PC-9 (cell line): Measurements from ENCODE around the gene LRCH3. TPM values are rescaled to one million over a fixed set of nuclear protein-coding genes. Genes with fewer than 3 reads are reported as not detected.

ENCODE experiments used
- BruUV-seq: library from RNA; stranded (reverse); fragments of 400-500 nt; replicated peaks from 2 replicates; lab custom pipeline; 2021; lab: Mats Ljungman, UMichigan
- CTCF ChIA-PET: fragments of 300-600 bp; sonication (Branson Sonifier 250); formaldehyde crosslinking; loops from one replicate; lab custom pipeline; 2022; ENCODE audit warnings: antibody characterized with exemption; lab: Charles Lee
- POLR2A ChIA-PET: fragments of 300-600 bp; sonication (Branson Sonifier 250); formaldehyde crosslinking; loops from one replicate; lab custom pipeline; 2022; ENCODE audit warnings: antibody characterized with exemption; ENCODE audit not compliant: unreplicated experiment; lab: Charles Lee
- DNase-seq, 2 experiments: peaks; one replicate each; pipeline versions ENCODE4 v3.0.0 to v3.0.0-alpha.2; 2015 to 2022; ENCODE audit warnings: mixed read lengths in 1 of 2
- H2AFZ ChIP-seq: fragments of 200-600 bp; sonication (generic); 2 replicates; pipeline ENCODE4 v1.8.1; 2017; ENCODE audit warnings: antibody characterized with exemption
- H3F3A ChIP-seq: fragments of 200-600 bp; sonication (generic); 2 replicates; pipeline ENCODE4 v1.8.1; 2017; ENCODE audit warnings: antibody characterized with exemption, mild to moderate bottlenecking, low read depth; ENCODE audit not compliant: insufficient read depth
- H3K27ac ChIP-seq: fragments of 200-600 bp; sonication (generic); 2 replicates; pipeline ENCODE4 v1.6.1; 2016; ENCODE audit warnings: mixed run types
- H3K27me3 ChIP-seq: fragments of 200-600 bp; sonication (generic); 2 replicates; pipeline ENCODE4 v1.6.1; 2016; ENCODE audit warnings: low read depth, mixed run types; ENCODE audit not compliant: insufficient read depth
- H3K36me3 ChIP-seq: fragments of 200-600 bp; sonication (generic); 2 replicates; pipeline ENCODE4 v1.6.1; 2016; ENCODE audit warnings: low read depth, mixed run types
- H3K4me1 ChIP-seq: fragments of 200-600 bp; sonication (generic); replicated peaks from 2 replicates; pipeline ENCODE4 v1.6.1; 2016; ENCODE audit warnings: mixed run types; ENCODE audit not compliant: insufficient read depth
- H3K4me2 ChIP-seq: fragments of 200-600 bp; sonication (generic); 2 replicates; pipeline ENCODE4 v1.6.1; 2017; ENCODE audit warnings: mixed run types
- H3K4me3 ChIP-seq: fragments of 200-600 bp; sonication (generic); 2 replicates; pipeline ENCODE4 v1.6.1; 2016; ENCODE audit warnings: mixed run types
- H3K79me2 ChIP-seq: fragments of 200-600 bp; sonication (generic); 2 replicates; pipeline ENCODE4 v1.6.1; 2017; ENCODE audit warnings: low read depth, mixed run types
- H3K9me2 ChIP-seq: fragments of 200-600 bp; sonication (generic); 2 replicates; pipeline ENCODE4 v1.8.1; 2017; ENCODE audit warnings: mild to moderate bottlenecking; ENCODE audit not compliant: insufficient read depth
- H3K9me3 ChIP-seq: fragments of 200-600 bp; sonication (generic); 2 replicates; pipeline ENCODE4 v1.8.1; 2016; ENCODE audit warnings: low read depth; ENCODE audit not compliant: insufficient read depth
- H4K20me1 ChIP-seq: fragments of 200-600 bp; sonication (generic); 2 replicates; pipeline ENCODE4 v1.8.1; 2017; ENCODE audit not compliant: insufficient read depth
- CTCF ChIP-seq: fragments of 200-600 bp; sonication (generic); conservative IDR thresholded peaks from 2 replicates; pipeline ENCODE4 v1.6.1; 2017; ENCODE audit warnings: mixed run types, antibody characterized with exemption, mild to moderate bottlenecking, moderate library complexity
- EZH2 ChIP-seq: fragments of 200-600 bp; sonication (generic); IDR thresholded peaks from 2 replicates; pipeline ENCODE4 v1.8.0; 2017; ENCODE audit warnings: antibody characterized with exemption, low read depth
- intact Hi-C: fragments of 100-400 bp; cut with micrococcal nuclease; formaldehyde crosslinking; loops from one replicate; pipeline ENCODE4 v1.10.0; 2022; ENCODE audit not compliant: unreplicated experiment
- total RNA-seq: library from RNA; stranded (reverse); gene quantifications from 2 replicates; pipeline ENCODE4 v1.2.3, GENCODE V29; 2021

The LRCH3 gene
- total RNA-seq, 1 experiment from 2014 or later: 51.9 TPM

- no peaks in the 10 kb centered on the region for H3K79me2 ChIP-seq
- no peaks in the 10 kb centered on the region for H3K9me2 ChIP-seq
- intact Hi-C loops: no loop called here
- H2AFZ ChIP-seq: no peak overlapping the region
- CTCF ChIA-PET: no interaction called here
- POLR2A ChIA-PET: interaction anchor here (0.6 to 0.8 kb wide), 2 partner anchors 62 to 109 kb away, joined by 3 to 4 read pairs; no protein-coding TSS in a partner anchor
- H4K20me1 ChIP-seq: no peaks in the 10 kb centered on the region
- H3K27me3 ChIP-seq: no peaks in the 10 kb centered on the region
- no peaks in the 10 kb centered on the region for H3K36me3 ChIP-seq
- H3K9me3 ChIP-seq: no peaks in the 10 kb centered on the region
- peaks cover 39% of the 10 kb centered on the region for H3F3A ChIP-seq
- peak in 1 of 2 experiments; percentile 56 for DNase-seq
- H3K4me3 ChIP-seq: peak overlapping the region; percentile 47
- TF ChIP-seq EZH2 (no peak), CTCF (no peak)
- BruUV-seq: no TSS peak
- peak overlapping the region; percentile 84 for H3K4me2 ChIP-seq
- H3K27ac ChIP-seq: peak overlapping the region; percentile 99
- H3K4me1 ChIP-seq: peaks cover 29% of the 10 kb centered on the region
These were observed 97.5 kb downstream of the LRCH3 start for GRCh38 chr3:197888511-197888910.

- Histone ChIP-seq H3K4me1 (peaks cover 29% of the 10 kb centered on the region), H2AFZ (peak overlapping the region; percentile 35; the same call in 1 of the 2 replicates), H3K4me2 (peak overlapping the region; percentile 84), H3F3A (peaks cover 42% of the 10 kb centered on the region), H3K79me2 (no peaks in the 10 kb centered on the region), H4K20me1 (no peaks in the 10 kb centered on the region), H3K4me3 (peak overlapping the region; percentile 47), H3K9me3 (no peaks in the 10 kb centered on the region), H3K27me3 (no peaks in the 10 kb centered on the region), H3K9me2 (no peaks in the 10 kb centered on the region), H3K27ac (peak overlapping the region; percentile 99), H3K36me3 (no peaks in the 10 kb centered on the region)
- peak; percentile 68 to 100 for DNase-seq
- BruUV-seq: no TSS peak
- TF ChIP-seq EZH2 (no peak), CTCF (0 out of 2 replicates have a peak, but pooled peaks have one; percentile 11)
- POLR2A ChIA-PET: interaction anchor here (0.6 to 0.8 kb wide), 4 partner anchors 63 to 1101 kb away, joined by 3 to 6 read pairs (median 4); no protein-coding TSS in a partner anchor
- CTCF ChIA-PET: interaction anchor here (0.6 to 0.8 kb wide), 2 partner anchors 16 to 691 kb away, joined by 9 to 12 read pairs; no protein-coding TSS in a partner anchor
- intact Hi-C loops: no loop called here
These were observed 98.3 kb downstream of the LRCH3 start for GRCh38 chr3:197889204-197889930.

DNA sequence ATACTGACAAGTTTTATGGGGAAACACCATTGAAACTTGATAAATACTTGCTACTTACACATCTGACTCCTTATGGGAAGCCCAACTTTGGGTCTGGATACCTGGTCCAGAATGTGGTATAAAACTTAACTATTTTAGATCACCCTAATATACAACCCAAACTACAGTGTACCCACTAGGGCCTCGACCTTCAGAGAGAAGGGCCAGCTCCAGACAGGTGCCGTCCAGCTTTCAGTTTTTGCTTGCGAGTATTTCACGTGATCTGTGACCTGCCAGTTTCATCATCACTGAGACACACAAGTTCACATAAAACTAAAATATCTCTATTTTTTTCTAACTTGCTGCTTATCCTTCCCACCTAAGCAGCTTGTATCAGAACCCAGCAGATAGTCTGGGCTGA, 99.6 kb downstream of the LRCH3 start:
- Histone ChIP-seq H3K79me2 (no peaks in the 10 kb centered on the region), H3K27me3 (no peaks in the 10 kb centered on the region), H3K27ac (peak overlapping the region; percentile 99), H3K4me1 (peaks cover 29% of the 10 kb centered on the region), H2AFZ (no peak overlapping the region), H4K20me1 (no peaks in the 10 kb centered on the region), H3K4me2 (peak overlapping the region; percentile 84), H3K4me3 (no peak overlapping the region), H3F3A (peaks cover 42% of the 10 kb centered on the region), H3K36me3 (no peaks in the 10 kb centered on the region), H3K9me2 (no peaks in the 10 kb centered on the region), H3K9me3 (no peaks in the 10 kb centered on the region)
- ChIA-PET CTCF (no interaction called here), POLR2A (no interaction called here)
- no peak for DNase-seq
- TF ChIP-seq EZH2: no peak
- TF ChIP-seq CTCF: no peak
- no TSS peak for BruUV-seq
- intact Hi-C loops: no loop called here
